Stimulated activated CD4-positive, alpha-beta T cell treated with anti-CD3 and anti-CD28 coated beads, Interleukin-4, amount 100 ng/mL, for 4 hours (primary cell): Measurements from ENCODE around the gene MED13L.

Experiments used
- DNase-seq, 2 experiments: peaks; one replicate each; pipeline ENCODE4 v3.0.0-alpha.2; 2020

The MED13L gene

DNA sequence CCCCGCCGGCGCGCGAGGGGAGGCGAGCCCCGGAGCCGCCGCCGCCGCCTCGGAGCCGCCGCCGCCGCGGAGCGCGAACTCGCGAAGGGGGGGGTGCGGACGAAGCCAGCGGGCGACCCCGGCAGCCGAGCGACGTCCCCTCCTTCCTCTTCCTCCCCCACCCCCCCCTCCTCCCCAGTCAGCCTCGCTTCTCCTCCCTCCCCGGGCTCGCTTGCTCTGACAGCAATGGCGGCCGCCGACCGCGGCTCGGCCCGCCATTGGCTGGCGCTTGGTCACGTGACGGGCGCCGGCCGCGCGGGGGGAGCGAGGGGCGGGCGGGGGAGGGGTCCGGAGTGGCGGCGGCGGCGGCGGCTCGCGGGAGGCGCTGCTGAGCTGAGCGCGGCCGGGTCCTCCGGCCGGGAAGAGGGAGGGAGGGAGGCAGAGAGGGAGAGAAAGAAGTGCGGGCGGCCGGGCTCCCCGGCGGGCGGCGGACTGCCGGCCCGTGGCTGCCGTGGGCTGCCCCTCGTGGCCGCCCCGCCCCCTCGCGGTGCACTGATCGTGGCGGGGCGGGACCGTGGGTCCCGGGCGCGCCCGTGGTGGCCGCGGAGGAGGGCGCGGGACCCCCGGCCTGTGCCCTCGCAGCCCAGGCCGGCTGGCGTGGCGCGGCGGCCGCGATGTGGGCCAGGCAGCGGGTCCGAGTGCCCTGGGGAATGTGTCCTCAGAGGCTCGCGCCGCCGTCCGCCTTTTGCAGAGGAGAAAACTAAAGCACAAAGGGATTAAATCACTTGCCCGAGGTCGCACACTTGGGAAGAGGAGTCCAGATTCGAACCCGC, at the start of gene MED13L:
Gene MED13L (minus strand): TSS at position 227 of the 812 bp plus-strand sequence. CDS start 562 bp downstream, outside the sequence.
- peak; percentile 87 to 89 for DNase-seq

DNA sequence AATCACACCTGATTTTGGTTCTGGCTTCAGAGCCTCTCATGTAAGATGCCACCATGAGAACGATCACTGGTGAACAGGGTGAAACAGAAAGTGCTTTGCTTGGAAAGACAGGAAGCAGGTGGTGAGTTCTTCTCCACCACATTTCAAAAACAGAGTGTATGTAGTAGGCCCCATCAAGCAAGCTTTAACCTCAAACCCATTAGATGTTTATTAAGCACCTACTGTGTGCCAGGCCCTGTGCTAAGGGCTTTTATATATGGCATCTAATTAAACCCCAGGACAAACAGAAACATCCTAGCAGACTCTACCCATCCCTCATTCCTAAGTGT, 47.8 kb upstream of the MED13L start:
- DNase-seq, result no peak

DNA sequence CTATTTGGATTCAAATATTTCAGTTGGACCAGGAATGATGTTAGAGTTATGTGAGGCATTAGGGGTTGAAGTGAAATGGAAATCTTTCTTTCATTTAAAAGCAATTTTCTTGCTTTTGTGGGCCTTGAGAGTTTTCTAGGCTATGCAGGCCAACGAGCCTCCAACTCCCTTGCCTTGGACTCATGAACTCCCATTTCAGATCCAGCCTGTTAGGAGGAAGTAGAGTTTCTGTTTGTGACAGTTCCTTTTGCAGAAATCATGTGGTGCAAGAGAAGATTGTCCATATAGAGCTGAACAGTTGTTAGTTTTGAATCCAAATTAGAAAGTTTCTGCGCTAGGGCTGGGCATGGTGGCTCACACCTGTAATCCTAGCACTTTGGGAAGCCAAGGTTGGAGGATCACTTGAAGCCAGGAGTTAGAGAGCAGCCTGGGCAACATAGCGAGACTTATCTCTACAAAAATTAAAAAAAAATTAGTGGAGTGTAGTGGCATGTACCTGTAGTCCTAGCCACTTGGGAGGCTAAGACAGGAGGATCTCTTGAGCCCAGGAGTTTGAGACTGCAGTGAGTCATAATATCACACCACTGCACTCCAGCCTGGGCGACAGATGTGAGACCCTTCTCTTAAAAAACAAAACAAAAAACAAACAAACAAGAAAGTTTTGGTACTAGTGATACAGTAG, 47.3 kb upstream of the MED13L start:
- DNase-seq, result no peak

DNA sequence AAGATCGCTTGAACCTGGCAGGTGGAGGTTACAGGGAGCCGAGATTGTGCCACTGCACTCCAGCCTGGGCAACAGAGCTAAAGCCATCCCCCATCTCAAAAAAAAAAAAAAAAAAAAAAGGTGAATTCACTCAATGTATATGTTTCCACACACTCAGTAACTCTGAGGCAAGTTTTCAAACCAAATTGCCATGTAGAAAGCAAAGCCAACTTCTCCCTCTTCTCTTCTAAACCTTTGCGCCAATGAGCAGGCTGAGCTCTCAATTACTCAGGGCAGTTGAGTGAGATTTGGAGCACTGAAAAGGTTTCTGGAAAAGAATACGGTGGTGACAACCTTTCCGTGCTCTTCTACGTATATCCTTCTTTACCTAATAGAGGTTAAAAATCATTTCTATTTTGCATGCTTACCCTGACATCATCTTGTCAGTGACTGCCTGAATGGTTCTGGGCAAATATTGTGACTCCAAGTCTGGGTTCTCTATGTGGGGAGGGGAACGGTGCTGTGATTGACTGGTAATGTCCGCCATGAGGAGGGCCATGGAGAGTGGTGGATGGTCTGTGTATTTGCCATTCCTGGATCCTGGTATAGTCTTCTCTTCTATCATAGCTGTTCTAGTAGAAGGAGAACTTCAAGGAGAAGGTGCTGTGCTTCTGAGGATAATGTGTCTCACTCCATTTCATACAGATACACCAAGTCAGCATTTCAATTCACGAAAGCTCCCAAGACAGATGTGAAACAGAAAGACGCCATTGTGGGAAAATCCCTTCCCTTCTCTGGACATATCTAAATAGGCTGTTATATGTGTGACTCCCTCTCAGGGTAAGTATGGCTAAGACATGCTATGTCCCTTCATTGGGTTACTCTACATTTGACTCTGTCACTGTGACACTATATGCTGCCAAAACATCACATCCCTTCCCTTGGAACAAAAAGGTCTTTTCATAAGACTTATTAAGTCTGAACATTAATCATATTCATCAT, 46.2 kb upstream of the MED13L start:
- no peak for DNase-seq

DNA sequence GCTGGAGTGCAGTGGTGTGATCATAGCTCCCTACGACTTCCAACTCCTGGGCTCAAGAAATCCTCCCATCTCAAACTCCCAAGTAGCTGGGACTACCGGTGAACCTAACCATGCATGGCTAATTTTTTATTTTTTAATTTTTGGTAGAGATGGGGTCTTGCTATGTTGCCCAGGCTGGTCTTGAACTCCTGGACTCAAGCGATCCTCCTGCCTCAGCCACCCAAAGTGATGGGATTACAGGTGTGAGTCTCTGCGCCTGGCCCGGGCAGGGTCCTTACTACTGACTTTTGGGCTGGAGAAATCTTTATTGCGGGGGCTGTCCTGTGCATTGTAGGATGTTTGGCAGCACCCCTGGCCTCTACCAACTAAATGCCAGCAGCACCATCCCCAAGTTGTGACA, 44.4 kb upstream of the MED13L start:
- DNase-seq, result no peak

DNA sequence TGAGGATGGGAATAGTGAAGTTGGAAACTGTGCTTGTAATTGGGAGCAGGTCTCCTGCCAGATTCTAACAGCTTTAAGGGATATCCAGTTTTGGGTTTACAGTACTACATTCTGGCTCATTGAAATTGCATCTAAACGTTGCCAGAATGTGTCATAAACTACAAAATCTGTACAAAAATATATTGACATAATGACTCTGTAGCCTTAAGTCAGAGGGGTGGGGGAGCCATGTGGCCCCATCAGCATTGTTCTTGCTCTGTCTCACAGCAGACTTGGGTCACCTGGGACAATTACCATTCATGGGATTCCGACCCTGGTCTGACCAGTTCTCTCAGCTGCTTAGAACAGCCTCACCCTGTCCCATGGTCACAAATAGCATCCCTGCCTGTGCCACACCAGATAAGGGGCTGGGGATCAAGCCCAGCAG, 43.3 kb upstream of the MED13L start:
- DNase-seq, result no peak

DNA sequence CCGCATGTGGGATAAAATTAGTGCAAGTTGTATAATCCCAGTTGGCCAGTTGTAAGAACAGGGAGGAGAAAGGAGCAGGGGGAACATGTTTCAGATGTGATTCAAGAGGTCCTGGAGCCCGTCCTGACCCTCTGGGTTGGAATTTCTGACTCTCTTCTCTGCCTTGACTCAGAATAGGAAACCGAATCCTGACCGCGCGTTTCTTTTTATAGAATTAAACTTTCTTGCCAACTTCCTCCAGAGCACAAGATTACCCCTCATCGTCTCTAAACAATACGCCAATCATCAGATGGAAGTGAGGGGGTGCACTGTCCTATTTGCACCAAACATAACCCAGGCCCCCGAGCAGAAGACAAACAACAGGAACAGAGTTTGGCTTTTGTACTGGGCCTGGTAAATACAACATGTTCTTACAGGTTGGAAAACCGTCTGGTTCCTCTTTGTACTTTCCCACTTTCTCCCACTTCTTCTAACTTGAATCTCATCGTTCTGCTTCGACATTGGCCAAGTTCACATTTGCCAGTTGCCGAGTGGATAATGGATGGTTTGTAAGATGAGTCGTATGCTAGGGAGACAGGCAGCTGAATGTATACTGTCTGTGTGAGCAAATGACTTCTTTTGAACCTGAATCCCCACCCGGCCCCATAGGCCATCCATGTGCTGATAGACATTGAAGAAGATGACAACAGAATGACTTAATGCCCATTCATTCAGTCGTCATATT, 42.6 kb upstream of the MED13L start:
- DNase-seq, result peak in 1 of 2 experiments; percentile 9

DNA sequence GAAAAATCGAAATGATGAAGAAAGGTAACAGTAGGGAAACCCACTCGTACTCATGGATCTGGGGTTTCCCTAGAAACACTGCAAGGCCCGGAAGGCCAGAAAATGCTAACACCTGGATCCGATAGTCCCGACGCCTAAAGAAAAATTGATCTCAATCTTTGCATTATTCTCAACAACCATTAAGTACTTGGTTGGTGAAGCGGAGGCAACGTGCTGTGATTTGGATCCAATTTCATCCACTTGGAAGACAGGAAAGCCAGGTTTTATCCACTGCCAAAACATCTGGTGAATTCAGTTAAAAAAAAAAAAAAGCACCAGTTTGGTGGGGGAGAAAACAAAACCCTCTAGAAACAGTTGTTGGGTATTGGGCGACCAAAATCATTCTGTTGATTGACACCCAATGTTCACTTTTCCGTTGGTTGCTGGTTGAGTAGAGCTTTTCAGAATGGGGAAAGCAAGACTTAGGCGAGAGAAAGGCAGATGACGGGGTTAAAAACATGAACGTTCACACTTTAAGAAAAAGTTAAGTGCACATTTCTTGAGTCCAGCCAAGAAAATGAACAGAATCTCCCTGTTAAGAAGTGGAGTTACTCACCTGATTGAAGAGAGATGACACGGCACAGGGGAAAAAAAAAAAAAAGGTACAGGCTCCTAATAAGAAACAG, 41.9 kb upstream of the MED13L start:
- DNase-seq, result no peak

DNA sequence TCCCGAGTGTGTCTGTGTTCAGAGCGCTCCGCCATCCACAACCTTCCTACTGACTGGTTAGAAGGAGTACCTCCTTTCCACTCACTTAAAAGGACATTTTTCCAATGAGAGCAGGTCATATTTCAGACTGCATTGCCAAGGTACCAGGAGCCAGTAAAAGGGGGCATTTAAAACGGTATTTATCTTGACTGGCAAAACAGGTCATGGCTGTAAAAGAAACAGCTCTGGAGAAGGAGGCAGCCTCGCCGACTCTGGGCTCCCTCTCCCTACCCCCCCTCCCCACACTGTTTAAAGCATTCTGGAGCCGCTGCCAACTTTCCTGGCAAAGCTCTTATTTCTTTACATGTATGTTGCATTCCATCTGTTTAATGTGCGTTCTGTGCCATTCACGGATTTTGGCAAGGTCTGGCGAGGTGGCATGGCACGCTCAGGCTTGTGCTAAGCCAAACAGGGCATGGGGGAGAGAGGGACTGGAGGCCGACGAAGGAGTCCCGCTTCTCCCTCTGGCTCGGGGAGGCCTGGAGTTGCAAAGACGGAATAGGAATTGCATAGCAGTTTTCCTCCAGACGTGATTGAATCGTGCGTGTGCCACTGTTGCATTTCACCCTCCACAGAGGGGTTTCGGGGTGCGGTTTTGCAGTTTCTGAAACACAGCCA, 41.2 kb upstream of the MED13L start:
- no peak for DNase-seq

DNA sequence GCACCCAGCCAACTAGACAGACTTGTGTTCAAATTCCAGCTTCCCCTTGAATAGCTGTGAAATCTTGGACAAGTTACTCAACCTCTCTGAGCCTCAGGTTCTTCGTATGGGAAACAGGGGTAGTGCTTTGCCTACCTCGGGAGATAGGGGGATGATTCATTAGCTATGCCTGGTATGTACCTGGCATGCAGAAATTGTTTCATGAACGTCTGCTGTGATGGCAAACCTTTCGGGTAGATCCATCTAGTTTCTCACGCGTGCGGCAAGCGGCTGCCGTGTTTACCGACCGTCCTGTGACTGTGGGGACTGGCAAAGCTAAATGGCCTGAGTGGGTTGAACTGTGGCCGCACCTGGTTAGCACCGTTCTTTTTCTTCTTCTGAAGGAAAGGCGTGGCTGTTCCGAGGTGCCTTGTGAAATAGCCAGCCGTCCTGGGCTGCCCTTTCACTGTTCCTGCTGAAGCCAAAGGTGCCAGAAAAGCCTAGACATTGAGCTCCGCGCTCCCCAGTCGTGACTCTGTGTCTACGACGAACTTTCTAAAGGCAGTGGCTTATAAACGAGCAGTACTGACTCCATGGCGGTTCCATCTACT, 40.6 kb upstream of the MED13L start:
- no peak for DNase-seq

DNA sequence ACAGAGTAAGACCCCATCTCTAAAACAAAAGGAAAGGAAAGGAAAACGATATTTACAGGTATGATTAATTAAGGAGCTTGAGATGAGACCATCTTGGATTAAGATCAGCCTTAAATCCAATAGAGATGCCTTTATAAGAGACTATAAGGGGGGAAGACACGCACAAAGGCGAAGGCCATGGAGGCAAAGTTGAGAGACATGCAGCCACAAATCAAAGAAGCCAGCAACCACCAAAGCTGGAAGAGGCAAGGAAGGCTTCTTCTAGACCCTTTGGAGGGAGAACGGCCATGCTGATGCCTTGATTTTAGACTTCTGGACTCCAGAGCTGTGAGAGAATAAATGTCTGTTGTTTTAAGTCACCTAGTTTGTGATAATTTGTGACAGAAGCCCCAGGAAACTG, 39.6 kb upstream of the MED13L start:
- DNase-seq, result no peak

DNA sequence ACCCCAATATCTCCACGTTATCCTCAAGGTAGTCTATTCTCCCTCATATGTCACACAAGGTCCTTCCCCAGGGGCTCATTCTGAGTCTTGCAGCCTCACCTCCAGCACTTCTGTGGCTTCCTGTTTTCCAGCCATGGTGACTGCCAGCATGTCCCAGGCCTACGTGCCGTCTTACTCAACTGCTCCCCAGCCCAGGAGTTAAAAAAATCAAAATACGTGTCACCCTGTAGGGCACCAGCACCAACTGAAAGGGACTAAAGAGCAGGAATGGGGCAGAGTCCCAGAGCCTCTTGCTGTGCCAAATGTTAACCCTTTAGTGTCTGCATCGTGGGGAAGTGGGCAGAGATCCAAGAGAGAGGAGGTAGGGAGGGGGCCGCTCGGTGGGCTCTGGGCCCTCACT, 37.0 kb upstream of the MED13L start:
- DNase-seq, result no peak

DNA sequence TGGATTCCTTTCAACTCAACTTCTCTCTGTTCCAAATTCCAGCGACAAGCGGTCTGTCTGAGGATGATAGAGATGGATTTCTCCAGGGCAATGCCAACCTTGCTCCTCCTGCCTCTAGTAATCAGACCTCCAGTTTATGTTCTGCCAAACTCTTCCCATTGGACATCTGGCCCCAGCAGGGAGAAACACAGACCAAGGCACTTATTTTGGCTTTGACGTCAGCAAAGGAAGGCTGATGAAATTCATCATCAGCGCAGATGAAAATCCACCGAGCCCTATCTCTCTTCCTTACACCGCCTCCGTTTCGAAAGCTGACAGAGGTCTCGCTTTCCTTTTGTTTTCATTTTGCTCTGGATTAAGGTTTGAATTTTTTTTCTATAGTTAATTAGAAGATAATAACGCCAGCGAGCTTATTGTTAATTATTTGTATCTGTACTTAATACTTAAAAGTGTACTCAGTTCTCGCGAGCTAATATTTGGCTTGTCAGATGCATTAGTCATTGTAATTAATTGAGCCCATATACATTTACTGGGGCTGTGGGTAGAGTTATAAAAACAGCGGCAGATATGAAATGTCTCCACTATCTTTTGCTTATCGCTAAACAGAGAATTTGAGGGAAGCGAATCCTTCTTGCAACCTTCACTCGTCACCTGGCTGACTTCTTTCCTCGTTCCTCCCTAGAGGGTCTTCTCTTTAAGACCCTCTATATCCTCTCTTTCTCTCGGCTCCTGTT, 35.9 kb upstream of the MED13L start:
- DNase-seq, result no peak

DNA sequence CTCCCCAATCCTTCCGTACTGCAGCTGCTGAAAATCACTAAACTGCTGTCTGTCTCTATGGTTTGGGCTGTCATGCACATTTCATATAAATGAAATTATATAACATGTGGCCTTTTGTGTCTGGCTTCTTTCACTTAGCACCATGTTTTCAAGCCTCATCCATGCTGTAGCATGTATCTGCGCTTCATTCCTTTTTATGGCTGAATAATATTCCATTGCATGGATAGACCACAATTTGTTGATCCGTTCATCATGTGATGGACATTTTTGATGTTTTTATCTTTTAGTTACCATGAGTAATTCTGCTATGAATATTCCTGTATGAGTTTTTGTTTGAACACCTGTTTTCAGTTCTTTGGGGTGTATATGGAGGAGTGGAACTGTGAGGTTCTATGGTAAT, 32.6 kb upstream of the MED13L start:
- no peak for DNase-seq

DNA sequence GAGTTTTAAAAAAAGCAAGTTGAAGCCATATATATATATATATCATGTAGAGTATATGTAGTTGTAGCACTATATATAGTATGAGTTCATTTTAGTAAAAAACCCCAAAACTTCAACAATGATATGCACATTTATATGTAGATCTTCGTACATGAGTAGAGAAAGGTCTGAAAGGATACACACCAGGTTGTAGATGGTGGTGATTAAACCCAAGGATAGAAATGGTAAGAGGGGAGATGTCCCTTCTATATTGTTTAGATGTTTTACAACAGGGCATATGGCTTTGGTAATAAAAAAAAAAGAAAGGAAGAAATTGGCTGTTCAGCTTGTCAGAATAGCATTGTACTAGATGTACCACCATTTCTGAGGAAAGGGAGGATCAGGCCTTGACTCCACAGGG, 31.9 kb upstream of the MED13L start:
- DNase-seq, result no peak

DNA sequence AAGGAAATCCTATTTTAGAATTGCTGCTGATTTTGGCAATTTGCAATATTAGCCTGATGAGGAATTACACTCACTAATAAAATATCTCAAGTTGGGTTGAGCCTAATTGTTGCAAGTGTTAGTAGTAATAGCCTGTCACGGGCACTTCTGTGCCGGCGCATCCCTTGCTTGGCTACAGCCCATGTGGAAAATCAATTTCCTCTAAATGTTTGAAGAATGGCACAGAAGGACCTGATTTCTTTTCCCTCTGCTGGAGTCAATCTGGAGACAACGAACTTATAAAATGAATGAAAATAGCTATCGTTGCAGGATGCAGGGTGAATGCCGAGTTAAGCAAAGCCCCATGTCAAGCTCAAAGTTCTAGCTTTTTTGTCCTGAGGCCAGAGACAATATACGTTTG, 31.2 kb upstream of the MED13L start:
- DNase-seq, result no peak

DNA sequence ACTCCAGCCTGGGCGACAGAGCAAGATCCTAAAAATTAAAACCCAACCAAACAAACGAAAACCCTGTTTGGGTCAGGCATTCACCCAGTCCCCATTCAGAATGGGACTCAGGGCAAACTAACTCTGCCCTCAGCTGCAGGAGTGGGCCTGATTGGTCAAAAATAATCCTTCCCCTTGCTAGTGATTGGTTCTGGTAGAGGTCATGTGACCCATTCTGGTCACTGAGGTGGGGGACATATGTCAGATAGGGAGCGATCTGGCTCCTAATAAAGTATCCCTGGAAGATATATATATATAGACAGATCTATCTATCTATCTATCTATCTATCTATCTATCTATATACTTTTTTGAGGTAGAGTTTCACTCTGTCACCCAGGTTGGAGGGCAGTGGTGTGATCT, 29.5 kb upstream of the MED13L start:
- DNase-seq, result no peak

DNA sequence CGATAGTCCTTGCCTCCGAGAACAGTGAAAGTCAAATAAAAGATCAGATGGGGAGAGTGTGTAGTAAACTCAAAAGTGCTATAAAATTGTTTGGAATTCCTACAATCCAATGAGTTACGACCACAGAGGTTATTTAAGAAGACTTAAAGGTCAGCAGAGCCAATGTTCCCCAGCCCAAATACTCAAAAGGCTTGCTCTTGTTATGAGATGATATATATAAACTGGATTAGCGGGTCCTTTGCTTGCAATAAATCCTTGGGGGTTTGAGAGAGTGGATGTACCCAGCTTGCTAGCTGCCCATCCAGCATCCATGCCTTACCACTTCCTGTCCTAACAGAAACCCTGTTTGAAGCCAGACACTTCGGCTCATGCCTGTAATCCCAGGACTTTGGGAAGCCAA, 29.0 kb upstream of the MED13L start:
- DNase-seq, result no peak

DNA sequence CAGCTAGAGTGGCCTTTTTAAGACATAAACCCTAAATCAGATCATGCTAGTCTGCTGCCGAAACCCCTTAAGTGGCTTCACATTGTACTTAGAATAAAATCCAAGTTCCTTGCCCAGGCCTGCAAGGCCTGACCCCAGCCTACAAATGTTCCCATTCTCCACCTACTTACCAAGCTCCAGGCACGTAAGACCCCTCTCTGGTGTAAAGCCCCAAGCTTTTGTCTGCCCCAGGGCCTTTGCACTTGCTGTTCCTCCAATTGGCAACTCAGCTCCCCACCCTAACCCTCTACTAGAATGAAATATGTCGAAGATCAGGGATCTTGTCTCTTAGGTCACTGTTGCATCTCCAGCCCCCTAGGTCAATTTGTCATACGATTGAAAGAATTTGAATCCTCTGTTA, 27.1 kb upstream of the MED13L start:
- no peak for DNase-seq

DNA sequence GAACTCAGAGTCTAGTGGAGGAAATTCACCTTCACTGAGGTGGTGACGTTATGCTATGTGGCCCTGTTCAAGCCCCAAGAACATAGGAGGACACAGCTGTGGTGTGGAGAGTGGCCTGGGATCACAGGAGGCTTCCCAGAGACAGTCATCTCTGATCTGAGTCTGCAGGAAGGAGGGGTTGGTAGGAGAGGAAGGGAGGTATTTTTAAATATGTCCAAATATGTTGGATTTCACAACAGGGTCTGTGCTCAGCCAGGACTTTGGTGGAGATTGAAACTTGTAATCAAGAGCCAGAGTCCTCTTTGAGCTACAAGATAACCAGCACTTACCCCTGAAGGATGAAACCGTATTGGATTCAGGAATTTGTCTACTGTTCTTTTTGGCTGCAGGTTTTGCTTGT, 26.4 kb upstream of the MED13L start:
- no peak for DNase-seq

DNA sequence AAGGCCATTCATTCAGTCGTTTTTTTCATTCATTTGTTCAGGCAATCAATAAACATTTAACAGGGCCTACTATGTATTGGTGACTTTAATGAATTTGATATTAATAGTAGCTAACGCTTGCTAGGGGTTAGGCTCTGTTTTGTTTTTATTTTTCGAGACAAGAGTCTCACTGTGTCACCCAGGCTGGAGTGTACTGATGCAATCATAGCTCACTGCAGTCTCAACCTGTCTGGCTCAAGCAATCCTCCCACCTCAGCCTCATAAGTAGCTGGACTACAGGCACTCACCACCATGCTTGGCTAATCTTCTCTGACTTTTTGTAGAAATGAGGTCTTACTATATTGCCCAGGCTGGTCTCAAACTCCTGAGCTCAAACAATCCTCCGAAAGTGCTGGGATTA, 25.6 kb upstream of the MED13L start:
- no peak for DNase-seq
